Measurements from ENCODE around the gene WDR37.

Gene WDR37

GRCh38 chr10:1138529-1138928 is 82.3 kb downstream of the WDR37 start:
- H3K9ac ChIP-seq (ENCODE audit: low read depth, low read length), result no peak overlapping the region
- H3K9me3 ChIP-seq (ENCODE audit: control insufficient read depth, insufficient read depth, low read length), result no peaks in the 10 kb centered on the region
- no peak overlapping the region for H3K4me3 ChIP-seq (ENCODE audit: low read depth, low read length)
- H3K27me3 ChIP-seq (ENCODE audit: control insufficient read depth, insufficient read depth, low read length), result no peaks in the 10 kb centered on the region
- H3K36me3 ChIP-seq (ENCODE audit: control insufficient read depth, insufficient read depth, low read length), result no peaks in the 10 kb centered on the region
- H3K4me1 ChIP-seq (ENCODE audit: control insufficient read depth, insufficient read depth, low read length), result no peaks in the 10 kb centered on the region
- no peak overlapping the region for H3K27ac ChIP-seq (ENCODE audit: low read depth, low read length)

GRCh38 chr10:1141261-1141660 is 85.1 kb downstream of the WDR37 start:
- H3K36me3 ChIP-seq (ENCODE audit: control insufficient read depth, insufficient read depth, low read length), result no peaks in the 10 kb centered on the region
- H3K4me1 ChIP-seq (ENCODE audit: control insufficient read depth, insufficient read depth, low read length), result no peaks in the 10 kb centered on the region
- H3K27ac ChIP-seq (ENCODE audit: low read depth, low read length), result no peak overlapping the region
- H3K9me3 ChIP-seq (ENCODE audit: control insufficient read depth, insufficient read depth, low read length), result no peaks in the 10 kb centered on the region; the same call in 1 of the 2 replicates
- H3K4me3 ChIP-seq (ENCODE audit: low read depth, low read length), result no peak overlapping the region
- no peak overlapping the region for H3K9ac ChIP-seq (ENCODE audit: low read depth, low read length)
- H3K27me3 ChIP-seq (ENCODE audit: control insufficient read depth, insufficient read depth, low read length), result no peaks in the 10 kb centered on the region

- no peaks in the 10 kb centered on the region; the same call in 1 of the 2 replicates for H3K9me3 ChIP-seq (ENCODE audit: control insufficient read depth, insufficient read depth, low read length)
- H3K27me3 ChIP-seq (ENCODE audit: control insufficient read depth, insufficient read depth, low read length), result no peaks in the 10 kb centered on the region
- H3K27ac ChIP-seq (ENCODE audit: low read depth, low read length), result no peak overlapping the region
- H3K4me3 ChIP-seq (ENCODE audit: low read depth, low read length), result no peak overlapping the region
- H3K4me1 ChIP-seq (ENCODE audit: control insufficient read depth, insufficient read depth, low read length), result no peaks in the 10 kb centered on the region
- H3K36me3 ChIP-seq (ENCODE audit: control insufficient read depth, insufficient read depth, low read length), result no peaks in the 10 kb centered on the region
- no peak overlapping the region for H3K9ac ChIP-seq (ENCODE audit: low read depth, low read length)
These were observed 85.5 kb downstream of the WDR37 start for GRCh38 chr10:1141701-1142100.

GRCh38 chr10:1142596-1142995 is 86.4 kb downstream of the WDR37 start:
- Histone ChIP-seq H3K36me3 (ENCODE audit: control insufficient read depth, insufficient read depth, low read length) (no peaks in the 10 kb centered on the region), H3K4me1 (ENCODE audit: control insufficient read depth, insufficient read depth, low read length) (no peaks in the 10 kb centered on the region), H3K27ac (ENCODE audit: low read depth, low read length) (no peak overlapping the region), H3K4me3 (ENCODE audit: low read depth, low read length) (no peak overlapping the region), H3K9me3 (ENCODE audit: control insufficient read depth, insufficient read depth, low read length) (no peaks in the 10 kb centered on the region; the same call in 1 of the 2 replicates), H3K27me3 (ENCODE audit: control insufficient read depth, insufficient read depth, low read length) (no peaks in the 10 kb centered on the region), H3K9ac (ENCODE audit: low read depth, low read length) (no peak overlapping the region)

- no peak overlapping the region for H3K4me3 ChIP-seq (ENCODE audit: low read depth, low read length)
- no peaks in the 10 kb centered on the region; the same call in 1 of the 2 replicates for H3K9me3 ChIP-seq (ENCODE audit: control insufficient read depth, insufficient read depth, low read length)
- no peaks in the 10 kb centered on the region for H3K27me3 ChIP-seq (ENCODE audit: control insufficient read depth, insufficient read depth, low read length)
These were observed 91.6 kb downstream of the WDR37 start for GRCh38 chr10:1147810-1148209.

GRCh38 chr10:1148855-1149605 is 92.8 kb downstream of the WDR37 start:
- no peaks in the 10 kb centered on the region for H3K4me1 ChIP-seq (ENCODE audit: control insufficient read depth, insufficient read depth, low read length)
- no peaks in the 10 kb centered on the region; the same call in 1 of the 2 replicates for H3K9me3 ChIP-seq (ENCODE audit: control insufficient read depth, insufficient read depth, low read length)
- no peaks in the 10 kb centered on the region for H3K36me3 ChIP-seq (ENCODE audit: control insufficient read depth, insufficient read depth, low read length)
- no peak overlapping the region for H3K27ac ChIP-seq (ENCODE audit: low read depth, low read length)
- no peak overlapping the region for H3K9ac ChIP-seq (ENCODE audit: low read depth, low read length)
- H3K4me3 ChIP-seq (ENCODE audit: low read depth, low read length), result no peak overlapping the region
- H3K27me3 ChIP-seq (ENCODE audit: control insufficient read depth, insufficient read depth, low read length), result no peaks in the 10 kb centered on the region

More at GRCh38 chr10:1147810-1148209, 91.6 kb downstream of the WDR37 start:
- Histone ChIP-seq H3K4me1 (ENCODE audit: control insufficient read depth, insufficient read depth, low read length) (no peaks in the 10 kb centered on the region), H3K36me3 (ENCODE audit: control insufficient read depth, insufficient read depth, low read length) (no peaks in the 10 kb centered on the region), H3K9ac (ENCODE audit: low read depth, low read length) (no peak overlapping the region), H3K27ac (ENCODE audit: low read depth, low read length) (no peak overlapping the region)

- H3K27me3 ChIP-seq (ENCODE audit: control insufficient read depth, insufficient read depth, low read length), result no peaks in the 10 kb centered on the region
- no peaks in the 10 kb centered on the region for H3K4me1 ChIP-seq (ENCODE audit: control insufficient read depth, insufficient read depth, low read length)
- H3K9ac ChIP-seq (ENCODE audit: low read depth, low read length), result no peak overlapping the region
- no peak overlapping the region for H3K27ac ChIP-seq (ENCODE audit: low read depth, low read length)
- no peak overlapping the region for H3K4me3 ChIP-seq (ENCODE audit: low read depth, low read length)
- no peaks in the 10 kb centered on the region for H3K36me3 ChIP-seq (ENCODE audit: control insufficient read depth, insufficient read depth, low read length)
- H3K9me3 ChIP-seq (ENCODE audit: control insufficient read depth, insufficient read depth, low read length), result no peaks in the 10 kb centered on the region
These were observed 93.8 kb downstream of the WDR37 start for GRCh38 chr10:1149793-1150637.

GRCh38 chr10:1150638-1150955 is 94.4 kb downstream of the WDR37 start:
- Histone ChIP-seq H3K27ac (ENCODE audit: low read depth, low read length) (no peak overlapping the region), H3K4me1 (ENCODE audit: control insufficient read depth, insufficient read depth, low read length) (no peaks in the 10 kb centered on the region)

GRCh38 chr10:1151076-1152033 is 95.2 kb downstream of the WDR37 start:
- Histone ChIP-seq H3K9ac (ENCODE audit: low read depth, low read length) (no peak overlapping the region), H3K4me3 (ENCODE audit: low read depth, low read length) (no peak overlapping the region), H3K27me3 (ENCODE audit: control insufficient read depth, insufficient read depth, low read length) (no peaks in the 10 kb centered on the region), H3K9me3 (ENCODE audit: control insufficient read depth, insufficient read depth, low read length) (no peaks in the 10 kb centered on the region), H3K4me1 (ENCODE audit: control insufficient read depth, insufficient read depth, low read length) (no peaks in the 10 kb centered on the region), H3K27ac (ENCODE audit: low read depth, low read length) (no peak overlapping the region), H3K36me3 (ENCODE audit: control insufficient read depth, insufficient read depth, low read length) (no peaks in the 10 kb centered on the region)

More at GRCh38 chr10:1150638-1150955, 94.4 kb downstream of the WDR37 start:
- no peaks in the 10 kb centered on the region for H3K36me3 ChIP-seq (ENCODE audit: control insufficient read depth, insufficient read depth, low read length)
- no peaks in the 10 kb centered on the region for H3K27me3 ChIP-seq (ENCODE audit: control insufficient read depth, insufficient read depth, low read length)
- no peak overlapping the region for H3K9ac ChIP-seq (ENCODE audit: low read depth, low read length)
- no peaks in the 10 kb centered on the region for H3K9me3 ChIP-seq (ENCODE audit: control insufficient read depth, insufficient read depth, low read length)
- no peak overlapping the region for H3K4me3 ChIP-seq (ENCODE audit: low read depth, low read length)

- Histone ChIP-seq H3K4me3 (ENCODE audit: low read depth, low read length) (no peak overlapping the region), H3K36me3 (ENCODE audit: control insufficient read depth, insufficient read depth, low read length) (no peaks in the 10 kb centered on the region), H3K27ac (ENCODE audit: low read depth, low read length) (no peak overlapping the region), H3K9me3 (ENCODE audit: control insufficient read depth, insufficient read depth, low read length) (no peaks in the 10 kb centered on the region), H3K27me3 (ENCODE audit: control insufficient read depth, insufficient read depth, low read length) (no peaks in the 10 kb centered on the region), H3K9ac (ENCODE audit: low read depth, low read length) (no peak overlapping the region), H3K4me1 (ENCODE audit: control insufficient read depth, insufficient read depth, low read length) (no peaks in the 10 kb centered on the region)
These were observed 96.4 kb downstream of the WDR37 start for GRCh38 chr10:1152386-1153250.
